Lower lobe of right lung (tissue), 2 donors: ENCODE data around the gene TMTC3. TPM values are rescaled to one million over a fixed set of nuclear protein-coding genes. Genes with fewer than 3 reads are reported as not detected.

Experiments used
- ATAC-seq, 2 donors: fragments of 200-7000 bp; cut with Tn5 transposase; one replicate each; pipeline ENCODE4 v1.9.1; 2020 to 2022; ENCODE audit warnings: mild to moderate bottlenecking in 2 of 2, moderate library complexity in 2 of 2
- DNase-seq: peaks from one replicate; pipeline ENCODE4 v3.0.0-alpha.2; 2020
- H3K27ac ChIP-seq: fragments of 200-600 bp; one replicate; pipeline ENCODE4 v1.8.0; 2022
- H3K27me3 ChIP-seq: fragments of 200-600 bp; one replicate; pipeline ENCODE4 v1.8.0; 2022; ENCODE audit warnings: low read depth
- H3K36me3 ChIP-seq: fragments of 200-600 bp; one replicate; pipeline ENCODE4 v1.8.0; 2022; ENCODE audit warnings: mild to moderate bottlenecking
- H3K4me1 ChIP-seq: fragments of 200-600 bp; one replicate; pipeline ENCODE4 v1.8.0; 2022
- H3K4me3 ChIP-seq: fragments of 200-600 bp; one replicate; pipeline ENCODE4 v1.8.0; 2022; ENCODE audit warnings: mild to moderate bottlenecking
- H3K9me3 ChIP-seq: fragments of 200-600 bp; one replicate; pipeline ENCODE4 v1.8.0; 2022
- CTCF ChIP-seq: fragments of 200-600 bp; IDR thresholded peaks from one replicate; pipeline ENCODE4 v1.8.0; 2022; ENCODE audit warnings: antibody characterized with exemption, mild to moderate bottlenecking
- intact Hi-C: fragments of 100-400 bp; cut with DNase I; formaldehyde crosslinking; loops from one replicate; pipeline ENCODE4 v1.11.0; 2022
- total RNA-seq: library from RNA; stranded (reverse); fragmentation: NEBNext Ultra II Directional; extraction: Animal tissue kit (Norgen Biotek cat#: 25700); gene quantifications from one replicate; pipeline ENCODE4 v1.2.1, GENCODE V29; 2021
- donor health status: DM: no; HTN: yes; CAD: no; lungs with severe emphysema.

Gene TMTC3
- total RNA-seq, 1 donor from 2014 or later = 17.4 TPM

GRCh38 chr12:88242939-88243338 lies 100.8 kb downstream of the TMTC3 start:
- no peak for ATAC-seq
- no peaks in the 10 kb centered on the region for H3K36me3 ChIP-seq
- no peak overlapping the region for H3K27ac ChIP-seq
- no peaks in the 10 kb centered on the region for H3K9me3 ChIP-seq
- no peak overlapping the region for H3K4me3 ChIP-seq
- no peaks in the 10 kb centered on the region for H3K27me3 ChIP-seq
- TF ChIP-seq CTCF = no peak
- DNase-seq = no peak
- intact Hi-C loops = no loop called here
- no peaks in the 10 kb centered on the region for H3K4me1 ChIP-seq

- DNase-seq = no peak
- no peak overlapping the region for H3K27ac ChIP-seq
- H3K4me1 ChIP-seq = no peaks in the 10 kb centered on the region
- no peak for ATAC-seq
- intact Hi-C loops = no loop called here
- H3K36me3 ChIP-seq = no peaks in the 10 kb centered on the region
- no peaks in the 10 kb centered on the region for H3K27me3 ChIP-seq
- H3K4me3 ChIP-seq = no peak overlapping the region
- no peaks in the 10 kb centered on the region for H3K9me3 ChIP-seq
- no peak for TF ChIP-seq CTCF
Measured at GRCh38 chr12:88243982-88244381, 101.9 kb downstream of the TMTC3 start.

GRCh38 chr12:88245905-88246304 lies 103.8 kb downstream of the TMTC3 start:
- Histone ChIP-seq H3K4me1 (no peaks in the 10 kb centered on the region), H3K27me3 (no peaks in the 10 kb centered on the region), H3K4me3 (no peak overlapping the region), H3K36me3 (no peaks in the 10 kb centered on the region), H3K9me3 (no peaks in the 10 kb centered on the region), H3K27ac (no peak overlapping the region)
- DNase-seq (no peak), ATAC-seq (no peak)
- TF ChIP-seq CTCF = no peak
- intact Hi-C loops = no loop called here

GRCh38 chr12:88247241-88247643 lies 105.1 kb downstream of the TMTC3 start:
- no peak overlapping the region for H3K27ac ChIP-seq
- H3K9me3 ChIP-seq = no peaks in the 10 kb centered on the region
- H3K4me3 ChIP-seq = no peak overlapping the region
- H3K27me3 ChIP-seq = no peaks in the 10 kb centered on the region
- H3K4me1 ChIP-seq = no peaks in the 10 kb centered on the region
- ATAC-seq = no peak
- DNase-seq = no peak
- intact Hi-C loops = no loop called here
- H3K36me3 ChIP-seq = no peaks in the 10 kb centered on the region
- no peak for TF ChIP-seq CTCF

- no peak overlapping the region for H3K4me3 ChIP-seq
- no peaks in the 10 kb centered on the region for H3K36me3 ChIP-seq
- no peak for TF ChIP-seq CTCF
- no peaks in the 10 kb centered on the region for H3K9me3 ChIP-seq
- no peak overlapping the region for H3K27ac ChIP-seq
- H3K4me1 ChIP-seq = no peaks in the 10 kb centered on the region
- ATAC-seq (no peak), DNase-seq (no peak)
- intact Hi-C loops = no loop called here
- no peaks in the 10 kb centered on the region for H3K27me3 ChIP-seq
Measured at GRCh38 chr12:88248606-88249005, 106.5 kb downstream of the TMTC3 start.

Other genes with a start within 250 kb of the TMTC3 start
- gene C12orf50, start 112.9 kb upstream of the TMTC3 start, total RNA-seq = not detected
- 11.6 TPM for gene CEP290, start 219 bp upstream of the TMTC3 start, total RNA-seq